ENCODE measurements around the gene ELFN1. TPM values are rescaled to one million over a fixed set of nuclear protein-coding genes. Genes with fewer than 3 reads are reported as not detected.
A peak's percentile ranks its signal among the peaks of the same experiment; 100 is the strongest.

ELFN1 gene
- total RNA-seq, 1 donor: 12.7 TPM

- H3K36me3 ChIP-seq (ENCODE audit: insufficient read depth, low read length): no peaks in the 10 kb centered on the region
- TF ChIP-seq, protein P1, sequence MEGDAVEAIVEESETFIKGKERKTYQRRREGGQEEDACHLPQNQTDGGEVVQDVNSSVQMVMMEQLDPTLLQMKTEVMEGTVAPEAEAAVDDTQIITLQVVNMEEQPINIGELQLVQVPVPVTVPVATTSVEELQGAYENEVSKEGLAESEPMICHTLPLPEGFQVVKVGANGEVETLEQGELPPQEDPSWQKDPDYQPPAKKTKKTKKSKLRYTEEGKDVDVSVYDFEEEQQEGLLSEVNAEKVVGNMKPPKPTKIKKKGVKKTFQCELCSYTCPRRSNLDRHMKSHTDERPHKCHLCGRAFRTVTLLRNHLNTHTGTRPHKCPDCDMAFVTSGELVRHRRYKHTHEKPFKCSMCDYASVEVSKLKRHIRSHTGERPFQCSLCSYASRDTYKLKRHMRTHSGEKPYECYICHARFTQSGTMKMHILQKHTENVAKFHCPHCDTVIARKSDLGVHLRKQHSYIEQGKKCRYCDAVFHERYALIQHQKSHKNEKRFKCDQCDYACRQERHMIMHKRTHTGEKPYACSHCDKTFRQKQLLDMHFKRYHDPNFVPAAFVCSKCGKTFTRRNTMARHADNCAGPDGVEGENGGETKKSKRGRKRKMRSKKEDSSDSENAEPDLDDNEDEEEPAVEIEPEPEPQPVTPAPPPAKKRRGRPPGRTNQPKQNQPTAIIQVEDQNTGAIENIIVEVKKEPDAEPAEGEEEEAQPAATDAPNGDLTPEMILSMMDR (IDR thresholded peaks at IDR 0.05; ENCODE audit: extremely low read depth, low read depth, low read length): no peak
- no peak overlapping the region for H2AFZ ChIP-seq (ENCODE audit: low read length)
- H3K27ac ChIP-seq (ENCODE audit: low read depth, low read length): no peak overlapping the region
- no peak overlapping the region for H3K4me3 ChIP-seq (ENCODE audit: insufficient read depth, low read length)
- H3K4me1 ChIP-seq (ENCODE audit: insufficient read depth, low read length): no peaks in the 10 kb centered on the region
- no peaks in the 10 kb centered on the region for H3K79me2 ChIP-seq (ENCODE audit: insufficient read depth, low read length)
- peaks cover 32% of the 10 kb centered on the region for H3K27me3 ChIP-seq (ENCODE audit: insufficient read depth, low read length)
- no peaks in the 10 kb centered on the region for H3K9me3 ChIP-seq (ENCODE audit: low read depth, low read length)
- H4K20me1 ChIP-seq (ENCODE audit: insufficient read depth, low read length): no peaks in the 10 kb centered on the region
- no peak overlapping the region for H3K4me2 ChIP-seq (ENCODE audit: insufficient read depth, low read length)
- peak; percentile 75 for DNase-seq (ENCODE audit: insufficient read length, low spot score, missing footprints)
Observed at GRCh38 chr7:1643270-1644092, 26.6 kb upstream of the ELFN1 start.

DNA sequence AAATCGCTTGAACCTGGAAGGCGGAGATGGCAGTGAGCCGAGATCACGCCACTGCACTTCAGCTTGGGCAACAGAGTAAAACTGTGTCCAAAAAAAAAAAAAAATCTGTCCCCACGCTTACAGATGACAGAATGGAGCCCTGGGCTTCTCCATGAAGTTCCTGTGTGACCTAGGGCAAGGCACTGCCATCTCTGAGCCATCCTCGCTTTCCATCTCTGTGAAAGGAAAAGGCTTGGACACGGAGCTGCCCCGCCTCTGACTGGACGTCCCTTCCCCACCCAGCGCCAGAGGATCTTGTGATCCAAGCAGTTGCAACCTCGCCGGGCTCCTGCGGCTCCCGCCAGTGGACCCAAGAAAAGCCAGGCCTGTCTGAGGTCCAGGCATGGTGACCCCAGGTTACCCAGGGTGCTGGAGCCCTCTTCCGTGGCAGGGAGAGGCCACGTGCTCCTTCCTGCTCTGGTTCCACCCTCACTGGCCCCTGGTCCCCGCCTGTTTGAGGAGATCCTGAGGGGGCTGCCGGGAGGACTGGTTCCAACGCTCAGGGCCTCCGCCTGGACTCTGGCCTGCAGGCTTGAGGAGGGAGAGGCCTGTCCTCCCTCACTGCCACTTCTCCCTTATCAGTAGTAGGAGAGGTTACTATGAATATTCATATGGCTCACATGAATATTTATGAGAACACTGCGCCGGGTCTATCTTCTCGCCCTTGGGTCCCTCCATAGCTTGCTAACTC, 25.6 kb upstream of the ELFN1 start:
- TF ChIP-seq, protein P1 (IDR thresholded peaks at IDR 0.05; ENCODE audit: extremely low read depth, low read depth, low read length): no peak
- Histone ChIP-seq H3K79me2 (ENCODE audit: insufficient read depth, low read length) (no peaks in the 10 kb centered on the region), H4K20me1 (ENCODE audit: insufficient read depth, low read length) (no peaks in the 10 kb centered on the region), H3K36me3 (ENCODE audit: insufficient read depth, low read length) (no peaks in the 10 kb centered on the region), H3K4me1 (ENCODE audit: insufficient read depth, low read length) (no peaks in the 10 kb centered on the region), H3K4me2 (ENCODE audit: insufficient read depth, low read length) (no peak overlapping the region), H3K9me3 (ENCODE audit: low read depth, low read length) (no peaks in the 10 kb centered on the region), H3K27ac (ENCODE audit: low read depth, low read length) (no peak overlapping the region), H3K27me3 (ENCODE audit: insufficient read depth, low read length) (peaks cover 39% of the 10 kb centered on the region), H2AFZ (ENCODE audit: low read length) (no peak overlapping the region), H3K4me3 (ENCODE audit: insufficient read depth, low read length) (no peak overlapping the region)
- DNase-seq (ENCODE audit: insufficient read length, low spot score, missing footprints): peak; percentile 86

DNA sequence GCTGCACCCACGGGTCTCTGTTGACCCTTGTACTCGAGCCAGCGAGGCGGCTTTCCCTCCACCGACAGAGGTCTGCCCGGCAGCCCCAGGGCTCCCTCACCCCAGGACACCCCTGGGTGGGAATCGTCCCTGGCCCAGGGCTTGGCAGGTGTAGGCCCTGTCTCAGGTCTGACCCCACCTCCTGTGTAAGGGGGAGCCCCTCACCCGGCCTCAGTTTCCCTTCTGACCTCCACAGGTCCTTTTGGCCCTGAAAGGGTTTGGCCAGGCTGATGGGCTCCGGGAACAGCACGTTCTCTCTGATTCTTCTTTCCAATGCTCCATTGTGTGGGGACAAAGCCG, 25.0 kb upstream of the ELFN1 start:
- Histone ChIP-seq H3K4me2 (ENCODE audit: insufficient read depth, low read length) (no peak overlapping the region), H4K20me1 (ENCODE audit: insufficient read depth, low read length) (no peaks in the 10 kb centered on the region), H3K27ac (ENCODE audit: low read depth, low read length) (no peak overlapping the region), H3K9me3 (ENCODE audit: low read depth, low read length) (no peaks in the 10 kb centered on the region), H3K4me3 (ENCODE audit: insufficient read depth, low read length) (no peak overlapping the region), H3K4me1 (ENCODE audit: insufficient read depth, low read length) (no peaks in the 10 kb centered on the region), H3K27me3 (ENCODE audit: insufficient read depth, low read length) (peaks cover 39% of the 10 kb centered on the region), H3K36me3 (ENCODE audit: insufficient read depth, low read length) (no peaks in the 10 kb centered on the region), H2AFZ (ENCODE audit: low read length) (no peak overlapping the region), H3K79me2 (ENCODE audit: insufficient read depth, low read length) (no peaks in the 10 kb centered on the region)
- DNase-seq (ENCODE audit: insufficient read length, low spot score, missing footprints): no peak
- TF ChIP-seq, protein P1 (IDR thresholded peaks at IDR 0.05; ENCODE audit: extremely low read depth, low read depth, low read length): no peak

GRCh38 chr7:1645476-1645875, 24.6 kb upstream of the ELFN1 start:
- peak; percentile 11 for DNase-seq (ENCODE audit: insufficient read length, low spot score, missing footprints)
- Histone ChIP-seq H3K9me3 (ENCODE audit: low read depth, low read length) (no peaks in the 10 kb centered on the region), H3K36me3 (ENCODE audit: insufficient read depth, low read length) (no peaks in the 10 kb centered on the region), H2AFZ (ENCODE audit: low read length) (no peak overlapping the region), H3K79me2 (ENCODE audit: insufficient read depth, low read length) (no peaks in the 10 kb centered on the region), H3K4me3 (ENCODE audit: insufficient read depth, low read length) (no peak overlapping the region), H3K4me2 (ENCODE audit: insufficient read depth, low read length) (no peak overlapping the region), H4K20me1 (ENCODE audit: insufficient read depth, low read length) (no peaks in the 10 kb centered on the region), H3K4me1 (ENCODE audit: insufficient read depth, low read length) (no peaks in the 10 kb centered on the region), H3K27ac (ENCODE audit: low read depth, low read length) (no peak overlapping the region), H3K27me3 (ENCODE audit: insufficient read depth, low read length) (peaks cover 39% of the 10 kb centered on the region)
- TF ChIP-seq, protein P1 (IDR thresholded peaks at IDR 0.05; ENCODE audit: extremely low read depth, low read depth, low read length): no peak

All from osteoblast (primary cell).